HG03159 (cell line): ENCODE measurements around the gene NHSL2.

ENCODE experiments used
- ATAC-seq: cut with Tn5 transposase; IDR thresholded peaks from one replicate; pipeline ENCODE4 v1.9.1; 2021; ENCODE audit warnings: mild to moderate bottlenecking, moderate library complexity; ENCODE audit not compliant: unreplicated experiment

NHSL2 gene

GRCh38 chrX:71989768-71990426 is 79.3 kb downstream of the NHSL2 start:
- ATAC-seq: no peak

GRCh38 chrX:71990518-71990917 is 79.9 kb downstream of the NHSL2 start:
- ATAC-seq: no peak

- ATAC-seq: no peak
These were observed 80.5 kb downstream of the NHSL2 start for GRCh38 chrX:71991164-71991563.

- ATAC-seq: no peak
These were observed 82.1 kb downstream of the NHSL2 start for GRCh38 chrX:71992711-71993110.

- ATAC-seq: no peak
These were observed 82.7 kb downstream of the NHSL2 start for GRCh38 chrX:71993371-71993770.

- no peak for ATAC-seq
These were observed 84.0 kb downstream of the NHSL2 start for GRCh38 chrX:71994601-71995000.

- no peak for ATAC-seq
These were observed 84.5 kb downstream of the NHSL2 start for GRCh38 chrX:71995122-71995521.

GRCh38 chrX:71996136-71996535 is 85.5 kb downstream of the NHSL2 start:
- no peak for ATAC-seq

- no peak for ATAC-seq
These were observed 86.2 kb downstream of the NHSL2 start for GRCh38 chrX:71996826-71997225.

GRCh38 chrX:71997320-71997719 is 86.7 kb downstream of the NHSL2 start:
- no peak for ATAC-seq

GRCh38 chrX:71998836-71999509 is 88.3 kb downstream of the NHSL2 start:
- ATAC-seq: no peak

- no peak for ATAC-seq
These were observed 88.9 kb downstream of the NHSL2 start for GRCh38 chrX:71999535-71999934.

- no peak for ATAC-seq
These were observed 90.8 kb downstream of the NHSL2 start for GRCh38 chrX:72001471-72001870.

- ATAC-seq: no peak
These were observed 91.3 kb downstream of the NHSL2 start for GRCh38 chrX:72001906-72002305.

GRCh38 chrX:72002875-72003274 is 92.2 kb downstream of the NHSL2 start:
- no peak for ATAC-seq

GRCh38 chrX:72003811-72004750 is 93.4 kb downstream of the NHSL2 start:
- ATAC-seq: no peak

- no peak for ATAC-seq
These were observed 94.4 kb downstream of the NHSL2 start for GRCh38 chrX:72005046-72005445.

GRCh38 chrX:72006461-72006860 is 95.8 kb downstream of the NHSL2 start:
- no peak for ATAC-seq

GRCh38 chrX:72009731-72010130 is 99.1 kb downstream of the NHSL2 start:
- ATAC-seq: no peak

- no peak for ATAC-seq
These were observed 101.1 kb downstream of the NHSL2 start for GRCh38 chrX:72011734-72012133.

GRCh38 chrX:72015383-72015782 is 104.7 kb downstream of the NHSL2 start:
- no peak for ATAC-seq
